ENCODE data around the gene USP14.
"Not testable (repeated sequence)": the region's sequence is repeated elsewhere in the genome, so short reads cannot be mapped to it uniquely, and the experiment has no call there.

Gene USP14

GRCh38 chr18:158128-159036, at the start of gene USP14:
TSS of gene USP14 (plus strand) at chr18:158557. CDS start at chr18:158699, 142 bp downstream.
- peak; percentile 99 for DNase-seq

DNA sequence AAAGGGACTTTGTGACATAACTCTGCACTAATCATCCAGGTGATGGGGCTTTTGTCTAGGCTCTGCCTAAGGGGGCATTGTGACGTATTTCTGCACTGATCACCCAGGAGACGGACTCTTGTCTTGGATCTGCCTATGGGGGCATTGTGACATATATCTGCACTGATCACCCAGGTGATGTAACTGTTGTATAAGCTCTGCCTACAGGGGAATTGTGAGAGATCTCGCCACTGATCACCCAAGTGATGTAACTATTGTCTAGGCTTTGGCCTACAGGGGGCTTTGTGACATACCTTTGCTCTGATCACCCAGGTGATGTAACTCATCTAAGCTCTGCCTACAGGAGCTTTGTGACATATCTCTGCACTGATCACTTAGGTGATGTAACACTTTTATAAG, 49.7 kb upstream of the USP14 start:
- DNase-seq = not testable (repeated sequence)

DNA sequence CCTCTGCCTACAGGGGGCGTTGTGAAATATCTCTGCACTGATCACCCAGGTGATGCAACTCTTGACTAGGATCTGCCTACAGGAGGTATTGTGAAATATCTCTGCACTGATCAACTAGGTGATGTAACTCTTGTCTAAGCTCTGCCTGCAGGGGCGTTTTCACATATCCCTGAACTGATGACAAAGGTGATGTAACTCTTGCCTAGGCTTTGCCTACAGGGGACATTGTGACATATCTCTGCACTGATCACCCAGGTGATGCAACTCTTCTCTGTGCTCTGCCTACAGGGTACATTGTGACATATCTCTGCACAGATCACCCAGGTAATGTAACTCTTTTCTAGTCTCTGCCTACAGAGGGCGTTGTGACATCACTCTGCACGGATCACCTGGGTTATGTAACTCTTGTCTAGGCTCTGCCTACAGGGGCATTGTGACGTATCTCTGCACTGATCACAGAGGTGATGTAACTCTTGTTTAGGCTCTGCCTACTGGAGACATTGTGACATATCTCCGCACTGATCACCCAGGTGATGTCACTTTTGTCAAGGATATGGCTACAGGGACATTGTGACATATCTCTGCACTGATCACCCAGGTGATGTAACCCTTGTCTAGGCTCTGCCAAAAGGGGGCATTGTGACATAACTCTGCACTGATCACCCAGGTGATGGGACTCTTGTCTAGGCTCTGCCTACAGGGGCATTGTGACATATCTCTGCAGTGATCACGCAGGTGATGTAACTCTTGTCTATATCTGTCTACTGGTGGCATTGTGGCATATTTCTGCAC, 49.0 kb upstream of the USP14 start:
- peak; percentile 46 for DNase-seq

- not testable (repeated sequence) for DNase-seq
Observed at GRCh38 chr18:109922-110261, 48.5 kb upstream of the USP14 start.

DNA sequence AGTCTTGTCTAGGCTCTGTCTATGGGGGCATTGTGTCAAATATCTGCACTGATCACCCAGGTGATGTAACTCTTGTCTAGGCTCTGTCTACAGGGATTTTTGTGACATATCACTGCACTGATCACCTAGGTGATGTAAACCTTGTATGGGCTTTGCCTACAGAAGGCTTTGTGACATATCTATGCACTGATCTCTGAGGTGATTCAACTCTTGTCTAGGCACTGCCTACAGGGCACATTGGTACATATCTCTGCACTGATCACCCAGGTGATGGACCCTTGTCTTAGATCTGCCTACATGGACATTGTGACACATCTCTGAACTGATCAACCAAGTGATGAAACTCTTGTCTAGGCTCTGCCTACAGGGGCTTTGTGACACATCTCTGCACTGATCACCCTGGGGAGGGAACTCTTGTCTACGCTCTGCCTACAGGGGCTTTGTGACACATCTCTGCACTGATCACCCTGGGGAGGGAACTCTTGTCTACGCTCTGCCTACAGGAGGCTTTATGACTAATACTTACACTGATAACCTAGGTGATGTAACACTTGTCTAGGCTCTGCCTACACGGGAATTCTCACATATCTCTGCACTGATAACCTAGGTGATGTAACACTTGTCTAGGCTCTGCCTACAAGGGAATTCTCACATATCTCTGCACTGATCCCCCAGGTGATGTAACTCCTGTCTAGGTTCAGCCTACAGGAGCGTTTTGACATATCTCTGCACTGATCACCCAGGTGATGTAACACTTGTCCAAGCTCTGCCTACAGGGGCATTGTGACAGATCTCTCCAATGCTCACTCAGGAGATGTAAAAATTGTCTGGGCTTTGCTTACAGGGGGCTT, 47.8 kb upstream of the USP14 start:
- DNase-seq = peak; percentile 52

DNA sequence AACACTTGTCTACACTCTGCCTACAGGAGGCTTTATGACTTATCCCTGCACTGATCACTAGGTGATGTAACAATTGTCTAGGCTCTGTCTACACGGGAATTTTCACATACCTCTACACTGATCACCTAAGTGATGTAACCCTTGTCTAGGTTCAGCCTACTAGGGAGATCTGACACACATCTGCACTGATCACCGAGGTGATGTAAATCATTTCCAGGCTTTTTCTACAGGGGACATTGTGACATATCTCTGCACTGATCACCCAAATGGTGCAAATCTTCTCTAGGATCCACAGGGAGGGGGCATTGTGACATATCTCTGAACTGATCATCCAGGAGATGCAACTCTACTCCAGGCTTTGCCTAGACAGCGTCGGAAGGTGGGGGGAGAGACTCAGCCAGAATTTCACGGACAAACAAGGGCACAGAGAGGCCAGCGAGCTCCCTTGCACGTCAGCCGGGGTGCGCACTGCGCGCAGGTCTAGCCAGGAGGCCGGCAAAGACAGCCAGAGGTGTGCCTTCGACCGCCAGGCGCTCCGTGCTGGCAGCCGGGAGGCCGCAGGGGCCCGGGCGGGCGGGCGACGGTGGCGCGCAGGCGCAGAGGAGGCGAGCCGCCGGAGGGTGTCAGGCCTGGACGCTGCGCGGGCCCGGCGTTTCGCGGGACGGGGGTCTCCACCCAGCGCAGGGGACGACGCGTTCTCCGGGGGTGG, 46.9 kb upstream of the USP14 start:
- DNase-seq = peak; percentile 78

DNA sequence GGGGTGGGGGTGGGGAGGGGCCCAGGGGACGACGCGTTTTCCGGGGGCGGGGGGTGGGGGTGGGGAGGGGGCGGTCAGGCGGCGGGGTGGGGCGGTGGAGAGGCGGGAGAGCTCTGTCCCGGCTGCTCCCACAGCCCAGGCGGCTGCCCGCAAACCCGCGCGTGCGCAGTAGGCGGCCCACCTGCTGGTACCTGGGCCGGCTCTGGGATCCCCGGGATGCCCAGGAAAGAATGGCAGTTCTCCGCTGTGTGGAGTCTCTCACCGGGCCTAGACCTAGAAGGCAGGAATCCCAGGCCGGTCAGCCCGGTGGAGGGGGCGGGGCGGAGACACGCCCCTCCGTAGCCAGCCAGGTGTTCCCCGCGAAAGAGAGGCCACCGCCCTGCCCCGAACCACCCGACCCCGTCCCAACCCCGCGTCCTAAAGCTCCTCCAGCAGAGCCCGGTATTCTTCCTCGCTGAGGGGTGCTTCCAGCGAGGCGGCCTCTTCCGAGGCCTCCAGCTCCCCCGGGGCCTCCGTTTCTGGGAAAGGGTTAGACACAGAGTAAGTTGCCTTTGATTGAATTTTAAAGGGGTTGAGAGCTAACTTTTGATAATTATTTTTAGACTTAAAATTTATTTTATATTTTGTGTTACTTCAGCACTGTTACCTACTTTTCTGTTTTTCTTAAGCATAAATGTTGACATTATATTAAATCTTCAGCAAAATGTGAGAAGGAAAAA, 46.2 kb upstream of the USP14 start:
- DNase-seq = peak; percentile 19

GRCh38 chr18:120539-121260, 37.7 kb upstream of the USP14 start:
- DNase-seq = not testable (repeated sequence)

GRCh38 chr18:135045-135444, 23.3 kb upstream of the USP14 start:
- no peak for DNase-seq

GRCh38 chr18:136433-136832, 21.9 kb upstream of the USP14 start:
- DNase-seq = peak; percentile 39

- DNase-seq = no peak
Observed at GRCh38 chr18:137327-137726, 21.0 kb upstream of the USP14 start.

DNA sequence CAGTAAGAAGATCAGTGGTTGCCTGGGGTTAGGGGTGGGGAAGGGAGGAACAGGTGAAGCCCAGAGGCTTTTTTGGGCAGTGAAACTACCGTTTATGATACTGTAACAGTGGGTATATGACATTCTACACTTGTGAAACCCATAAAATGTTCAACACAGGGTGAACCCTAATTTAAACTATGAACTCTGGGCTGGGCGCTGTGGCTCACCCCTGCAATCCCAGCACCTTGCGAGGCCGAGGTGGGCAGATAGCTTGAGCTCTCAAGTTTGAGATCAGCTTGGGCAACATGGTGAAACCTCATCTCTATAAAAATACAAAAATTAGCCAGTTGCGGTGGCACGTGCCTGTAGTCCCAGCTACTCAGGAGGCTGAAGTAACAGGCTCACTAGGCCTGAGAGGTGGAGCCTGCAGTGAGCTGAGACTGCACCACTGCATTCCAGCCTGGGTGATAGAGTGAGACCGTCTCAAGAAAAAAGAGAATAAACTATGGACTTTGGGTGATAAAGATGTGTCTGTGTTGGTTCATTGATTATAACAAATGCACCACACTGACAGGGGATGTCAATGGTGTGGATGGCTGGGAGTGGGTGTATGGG, 17.6 kb upstream of the USP14 start:
- DNase-seq = no peak

DNA sequence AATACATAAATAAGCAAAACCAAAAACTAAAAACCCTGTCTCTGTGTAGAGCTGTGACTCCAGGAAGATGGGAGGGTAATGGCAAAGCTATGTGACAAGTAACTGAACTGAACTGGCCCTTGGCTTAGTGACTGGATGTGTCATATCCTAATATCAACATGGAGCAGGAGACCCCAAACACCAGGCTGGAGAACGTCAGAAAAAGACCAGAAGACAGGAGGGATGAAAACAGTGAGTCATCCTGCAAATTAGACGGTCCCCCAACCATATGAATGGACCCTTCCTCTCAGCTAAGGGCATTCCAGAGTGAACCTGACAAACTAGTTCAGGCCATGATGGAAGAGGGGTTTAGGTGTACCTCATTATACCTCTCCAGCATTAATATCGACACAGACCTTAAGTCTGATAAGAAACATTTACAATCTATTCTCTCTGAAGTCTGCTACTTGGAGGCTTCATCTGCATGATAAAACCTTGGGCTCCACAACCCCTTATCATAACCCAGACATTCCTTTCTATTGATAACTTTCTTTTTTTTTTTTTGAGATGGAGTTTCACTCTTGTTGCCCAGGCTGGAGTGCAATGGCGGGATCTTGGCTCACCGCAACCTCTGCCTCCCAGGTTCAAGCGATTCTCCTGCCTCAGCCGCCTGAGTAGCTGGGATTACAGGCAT, 15.6 kb upstream of the USP14 start:
- DNase-seq = not testable (repeated sequence)

DNA sequence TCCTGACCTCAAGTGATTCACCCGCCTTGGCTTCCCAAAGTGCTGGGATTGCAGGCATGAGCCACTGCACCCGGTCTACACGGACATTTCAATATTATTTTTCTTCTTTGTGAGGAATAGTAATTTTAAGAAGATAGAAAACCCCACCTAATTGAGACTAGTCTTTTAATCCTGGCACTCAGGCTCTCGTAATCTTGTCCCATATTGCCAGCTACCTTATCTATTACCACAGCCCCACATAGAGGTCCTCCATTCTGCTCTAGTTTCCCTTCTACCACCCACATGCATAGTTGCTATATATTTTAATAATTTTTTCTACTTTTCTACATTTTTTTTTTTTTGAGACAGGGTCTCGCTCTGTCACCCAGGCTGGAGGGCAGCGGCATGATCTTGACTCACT, 9.5 kb upstream of the USP14 start:
- DNase-seq = no peak

- DNase-seq = no peak
Observed at GRCh38 chr18:154151-154550, 4.2 kb upstream of the USP14 start.

DNA sequence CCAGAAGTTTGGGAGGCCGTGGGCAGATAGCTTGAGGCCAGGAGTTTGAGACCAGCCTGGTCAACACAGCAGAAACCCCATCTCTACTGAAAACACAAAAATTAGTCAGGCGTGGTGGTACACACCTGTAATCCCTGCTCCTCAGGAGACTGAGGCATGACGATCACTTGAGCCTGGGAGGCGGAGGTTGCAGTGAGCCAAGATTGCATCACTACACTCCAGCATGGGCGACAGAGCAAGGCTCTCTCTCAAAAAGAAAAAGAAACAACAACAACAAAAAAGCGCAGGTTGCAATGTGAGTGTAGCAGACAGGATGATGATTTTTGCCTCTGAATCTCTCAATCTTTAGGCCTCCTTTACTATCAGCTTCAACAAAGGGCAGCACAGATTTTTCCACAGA, 2.7 kb upstream of the USP14 start:
- DNase-seq = no peak

- no peak for DNase-seq
Observed at GRCh38 chr18:156514-157230, 1.7 kb upstream of the USP14 start.

GRCh38 chr18:159037-159652, 788 bp downstream of the USP14 start:
- DNase-seq = no peak

GRCh38 chr18:159933-160332, 1.6 kb downstream of the USP14 start:
- no peak for DNase-seq

Measured in stimulated activated CD4-positive, alpha-beta T cell treated with anti-CD3 and anti-CD28 coated beads, Interleukin-15, amount 100 ng/mL, for 24 hours (primary cell).